ENCODE measurements around the gene MLPH.

Gene MLPH

DNA sequence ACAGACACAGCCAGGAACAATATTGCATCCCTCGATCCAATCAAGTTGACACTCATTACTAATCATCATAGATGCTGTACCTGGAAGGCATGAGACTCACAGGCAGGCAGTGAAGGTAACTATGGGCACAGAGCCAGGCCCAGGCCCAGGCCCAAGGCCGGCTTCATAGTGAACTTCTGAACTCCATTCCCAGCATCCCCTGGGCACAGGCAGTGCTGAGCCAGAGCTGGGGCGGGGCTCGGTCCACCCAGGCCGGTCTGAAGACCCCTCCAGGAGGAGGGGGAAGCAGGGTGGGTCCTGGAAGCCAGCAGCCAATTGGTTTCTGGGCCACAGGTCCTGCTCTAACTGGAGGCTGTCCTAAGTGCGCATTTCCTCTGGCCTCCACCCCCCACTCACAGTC, 37.6 kb downstream of the MLPH start:
- DNase-seq (ENCODE audit: low read depth) = no peak

DNA sequence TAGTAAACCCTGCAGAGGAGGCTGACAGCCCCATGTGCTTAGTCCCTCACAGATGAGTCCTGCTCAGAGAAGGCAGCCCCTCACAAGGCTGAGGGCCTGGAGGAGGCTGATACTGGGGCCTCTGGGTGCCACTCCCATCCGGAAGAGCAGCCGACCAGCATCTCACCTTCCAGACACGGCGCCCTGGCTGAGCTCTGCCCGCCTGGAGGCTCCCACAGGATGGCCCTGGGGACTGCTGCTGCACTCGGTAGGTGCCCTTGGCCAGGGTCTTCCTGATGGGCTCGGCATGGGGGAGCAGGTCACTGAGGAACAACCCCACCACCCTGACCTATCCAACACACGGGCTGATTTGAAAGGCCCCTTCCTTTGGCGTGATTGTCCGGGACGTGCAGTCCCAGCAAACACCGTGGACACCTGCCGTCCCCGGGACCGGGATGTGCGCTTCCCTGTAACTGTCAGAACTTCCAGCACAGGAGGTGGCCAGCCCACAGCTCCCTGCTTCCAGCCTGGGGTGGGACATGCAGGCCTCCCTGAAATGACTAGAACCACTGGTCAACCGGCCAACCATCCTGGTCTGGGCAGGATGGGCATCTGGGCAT, 38.6 kb downstream of the MLPH start:
- DNase-seq (ENCODE audit: low read depth) = no peak

DNA sequence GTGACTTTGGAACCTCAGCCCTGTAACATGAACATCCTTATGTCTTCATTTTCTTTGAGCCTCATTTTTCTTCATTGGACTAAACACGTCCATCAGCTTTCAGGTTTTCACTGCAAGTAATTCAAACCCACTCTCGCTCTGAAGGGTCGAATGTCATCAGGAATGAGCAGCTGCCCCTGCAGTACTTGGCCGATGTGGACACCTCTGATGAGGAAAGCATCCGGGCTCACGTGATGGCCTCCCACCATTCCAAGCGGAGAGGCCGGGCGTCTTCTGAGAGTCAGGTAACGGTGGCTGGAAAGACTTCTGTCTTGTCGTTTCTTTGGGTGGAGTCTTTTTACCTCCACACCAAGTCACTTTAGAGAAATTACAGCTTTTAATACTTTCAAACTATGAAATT, 40.2 kb downstream of the MLPH start:
- no peak for DNase-seq (ENCODE audit: low read depth)

DNA sequence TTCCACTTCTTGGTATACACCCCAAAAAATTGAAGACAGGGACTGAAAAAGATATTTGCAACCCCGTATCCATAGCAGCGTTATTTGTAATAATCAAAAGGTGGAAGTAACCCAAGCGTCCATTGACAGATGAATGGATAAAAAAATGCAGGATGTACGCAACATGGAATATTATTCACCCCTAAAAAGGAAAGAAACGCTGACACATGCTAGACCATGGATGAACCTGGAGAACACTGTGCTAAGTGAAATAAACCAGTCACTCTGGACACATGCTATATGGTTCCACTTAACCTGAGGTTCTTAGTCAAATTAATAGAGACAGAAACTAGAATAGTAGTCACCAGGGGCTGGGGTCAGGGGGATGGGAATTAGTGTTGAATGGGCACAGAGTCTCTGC, 40.7 kb downstream of the MLPH start:
- DNase-seq (ENCODE audit: low read depth) = no peak

DNA sequence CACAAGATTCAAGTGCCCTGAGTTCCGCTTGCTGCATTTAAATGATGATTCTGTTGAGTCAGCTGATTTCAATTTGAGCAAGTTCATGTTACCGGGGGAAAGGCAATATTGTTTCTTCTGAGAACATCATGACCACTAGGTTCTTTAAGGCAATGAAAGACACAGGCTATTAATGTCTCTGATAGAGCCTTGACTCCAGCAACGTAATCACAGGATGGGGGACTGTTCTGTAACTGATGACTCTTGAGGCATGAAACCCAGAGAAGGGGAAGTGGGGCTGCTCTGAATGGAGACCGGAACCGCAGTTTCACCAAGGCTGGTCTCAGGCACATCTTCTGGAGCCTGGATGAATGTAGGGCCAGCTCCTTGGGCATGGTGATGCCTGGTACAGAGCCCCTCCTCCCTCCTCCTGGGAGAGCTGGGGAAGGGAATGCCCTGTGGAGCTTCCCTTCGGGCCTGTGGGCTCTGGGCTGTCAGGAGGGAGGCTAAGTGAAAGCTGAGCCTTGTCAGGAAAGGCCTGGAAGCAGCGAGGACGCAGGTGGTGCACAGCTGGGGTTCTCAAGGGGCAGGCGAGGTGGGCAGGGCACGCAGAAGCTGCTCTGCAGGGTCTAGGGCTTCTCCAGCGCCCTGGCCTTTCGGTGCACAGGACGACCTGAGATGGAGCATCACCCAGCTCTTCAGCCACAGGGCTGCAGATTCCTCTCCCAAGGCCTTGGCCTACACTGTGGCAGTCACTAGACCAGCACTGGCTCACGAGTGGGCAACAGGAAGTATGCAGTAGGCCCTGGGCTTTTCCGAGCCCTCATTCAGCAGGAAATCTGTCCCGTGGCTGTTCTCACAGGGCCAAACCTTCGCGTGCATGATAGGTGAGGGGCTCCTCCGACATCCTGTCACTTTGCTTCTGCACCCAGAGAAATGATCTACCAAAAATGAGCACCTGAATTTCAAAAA, 42.7 kb downstream of the MLPH start:
- no peak for DNase-seq (ENCODE audit: low read depth)

DNA sequence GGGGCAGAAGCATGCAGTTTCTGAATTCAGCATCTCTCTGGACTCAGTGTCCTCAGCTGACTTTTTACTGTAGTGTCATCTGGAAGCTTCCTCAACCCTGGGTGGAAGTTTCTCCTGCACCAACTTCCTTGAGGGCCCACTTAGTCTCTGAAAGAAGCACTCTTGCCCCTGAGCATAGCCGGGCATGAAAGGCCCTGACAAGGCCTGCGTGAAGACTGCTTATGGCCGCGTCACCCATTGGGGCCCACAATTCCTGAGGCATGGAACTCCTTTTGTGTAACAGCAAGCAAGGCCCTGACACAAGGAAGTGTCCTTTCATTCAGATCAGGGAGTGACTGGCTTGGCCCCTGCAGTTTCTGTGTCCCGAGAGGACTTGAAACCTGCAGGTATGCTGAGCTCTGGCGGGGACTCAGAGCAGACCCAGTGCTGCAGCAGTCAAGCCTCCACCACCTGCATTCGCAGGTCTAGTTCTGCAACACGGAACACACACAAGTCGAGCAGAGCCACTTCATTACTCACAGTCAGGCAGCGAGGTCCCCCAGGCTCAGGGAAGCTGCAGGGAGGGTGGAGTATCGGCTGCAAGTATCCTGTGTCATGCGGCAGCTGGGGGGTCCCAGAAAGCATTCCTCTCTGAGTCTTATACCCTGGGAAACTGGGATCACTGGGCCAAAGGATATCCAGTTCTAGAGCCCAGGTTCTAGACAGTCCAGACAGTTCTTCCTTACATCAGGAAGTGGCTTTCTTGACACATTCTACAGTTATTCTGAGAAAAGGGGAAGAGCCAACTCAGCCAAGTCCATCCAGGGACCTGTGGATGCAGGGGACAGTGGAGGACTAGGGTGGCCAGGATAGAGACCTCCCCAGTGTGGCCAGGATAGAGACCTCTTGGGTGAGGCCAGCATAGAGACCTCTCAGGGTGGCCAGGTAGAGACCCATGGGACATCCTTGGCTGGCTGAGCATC, 43.7 kb downstream of the MLPH start:
- DNase-seq (ENCODE audit: low read depth) = no peak

DNA sequence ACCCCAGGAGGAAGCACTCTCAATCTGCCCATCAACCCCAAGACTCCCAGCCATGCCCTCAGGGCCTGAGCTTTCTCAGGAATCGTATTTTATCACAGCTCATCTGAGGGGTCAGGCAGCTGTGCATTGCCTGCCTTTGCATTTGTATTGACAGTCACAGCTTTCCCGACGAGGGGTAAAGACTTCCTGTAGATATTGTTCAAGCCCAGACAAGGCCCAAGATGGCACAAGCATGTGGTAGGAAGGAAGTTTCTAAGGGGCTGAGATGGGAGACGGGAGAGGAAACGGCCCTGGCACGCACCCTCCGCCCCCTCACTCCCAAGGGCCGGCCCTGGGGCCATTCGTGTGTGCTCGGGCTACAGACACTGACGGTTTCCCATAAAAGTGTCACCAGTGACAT, 45.1 kb downstream of the MLPH start:
- DNase-seq (ENCODE audit: low read depth) = peak; percentile 11

DNA sequence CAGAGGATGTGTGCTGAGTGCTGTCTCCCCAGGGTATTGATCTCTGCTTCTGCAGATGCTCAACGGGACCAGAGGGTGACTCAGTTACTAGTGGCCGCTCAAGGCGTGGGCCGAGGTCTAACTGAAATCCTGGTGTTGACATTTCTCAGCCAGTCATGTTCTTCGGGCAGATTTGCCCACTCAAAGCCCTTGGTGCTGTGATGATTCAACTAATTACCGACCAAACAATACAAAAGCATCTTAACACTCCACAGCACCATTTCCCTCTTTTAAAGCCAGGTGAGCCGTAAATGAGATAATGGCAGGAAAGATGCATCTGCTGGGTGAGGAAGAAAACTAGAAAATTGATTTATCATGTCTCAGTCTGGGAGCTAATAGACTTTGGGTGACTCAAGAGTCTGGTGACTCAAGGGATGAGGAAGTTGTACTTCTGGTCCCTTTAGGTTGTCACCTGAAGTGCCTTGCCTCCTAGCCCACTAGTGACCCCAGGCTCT, 46.7 kb downstream of the MLPH start:
- peak; percentile 8 for DNase-seq (ENCODE audit: low read depth)

DNA sequence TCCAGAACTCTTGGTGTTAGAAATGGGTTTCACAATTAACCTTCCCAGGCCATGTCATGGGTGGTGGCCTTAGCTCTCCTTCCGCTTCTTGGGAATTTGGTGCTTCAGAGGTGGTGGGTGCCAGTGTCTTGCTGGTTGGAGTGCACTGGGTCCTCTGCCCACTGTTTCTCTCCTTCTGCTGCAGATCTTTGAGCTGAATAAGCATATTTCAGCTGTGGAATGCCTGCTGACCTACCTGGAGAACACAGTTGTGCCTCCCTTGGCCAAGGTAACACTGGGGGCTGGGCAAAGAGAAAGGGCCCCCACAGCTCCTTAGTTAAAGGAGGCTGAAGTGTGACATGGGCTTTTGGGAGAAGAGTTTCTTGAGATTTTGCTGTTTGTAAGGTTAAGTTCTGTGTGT, 47.3 kb downstream of the MLPH start:
- DNase-seq (ENCODE audit: low read depth) = no peak

DNA sequence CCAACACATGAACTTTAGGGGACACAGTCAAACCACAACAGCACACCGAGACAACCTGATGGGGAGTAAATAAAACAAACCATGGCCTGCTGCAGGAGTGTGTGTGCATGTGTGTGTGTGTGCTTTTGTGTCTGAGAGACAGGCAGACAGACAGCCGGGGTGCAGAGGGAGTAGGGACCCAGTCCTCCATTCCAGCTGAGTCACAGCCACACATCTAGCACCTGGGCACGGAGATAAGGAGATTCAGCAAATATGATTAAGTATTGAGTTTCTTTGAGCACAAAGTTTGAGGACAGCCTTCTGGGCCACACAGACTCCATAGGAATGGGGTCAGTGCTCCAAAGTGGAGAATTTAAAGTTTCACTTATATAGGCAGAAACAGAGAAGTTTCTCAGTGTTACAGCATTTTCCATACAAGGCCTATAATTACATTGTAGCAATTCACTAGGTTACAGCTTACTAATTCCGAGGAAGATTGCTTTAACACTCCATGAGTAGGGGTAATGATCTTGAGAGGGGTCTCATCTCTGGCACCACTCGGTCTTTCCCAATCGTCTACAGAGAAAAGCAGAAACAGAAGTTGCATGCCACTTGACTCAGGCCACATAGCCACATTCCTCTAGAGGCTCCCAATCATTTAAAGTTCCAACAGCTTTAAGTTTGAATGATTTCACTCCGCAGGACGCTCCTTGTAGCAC, 48.5 kb downstream of the MLPH start:
- no peak for DNase-seq (ENCODE audit: low read depth)

DNA sequence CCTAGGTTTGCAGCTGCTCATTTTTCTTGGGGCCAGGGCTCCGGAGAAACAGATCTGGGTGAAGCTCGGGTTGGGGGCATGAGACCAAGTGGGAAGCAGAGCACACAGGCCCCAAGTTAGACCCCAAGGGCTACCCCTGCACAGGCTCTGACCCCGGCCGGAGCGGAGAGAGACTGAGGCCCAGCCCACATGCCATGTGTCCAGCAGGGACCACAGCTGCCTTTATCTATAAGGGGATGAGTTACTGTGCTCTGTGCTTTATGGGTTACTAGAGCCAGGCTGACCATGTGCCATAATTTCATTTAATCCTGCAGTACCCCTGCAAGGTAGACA, 49.0 kb downstream of the MLPH start:
- no peak for DNase-seq (ENCODE audit: low read depth)

DNA sequence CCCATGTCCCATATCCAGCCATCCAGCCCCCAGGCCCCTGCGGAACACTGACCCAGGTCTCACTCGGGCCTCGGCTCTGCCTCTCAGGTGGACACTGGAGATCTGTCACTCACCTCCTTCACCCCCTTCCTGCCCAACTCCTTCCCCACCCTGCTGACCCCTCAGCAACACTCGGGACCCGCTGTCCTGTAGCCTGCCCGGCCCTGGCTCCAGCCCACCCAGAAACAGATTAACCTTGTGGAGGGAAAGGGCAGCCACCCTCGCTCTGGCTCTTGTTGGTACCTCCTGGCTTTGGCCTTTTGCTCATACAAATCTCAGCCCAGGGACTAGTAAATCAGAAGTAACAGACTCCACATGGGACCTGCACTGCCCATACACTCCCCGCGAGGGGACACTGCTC, 49.6 kb downstream of the MLPH start:
- no peak for DNase-seq (ENCODE audit: low read depth)

DNA sequence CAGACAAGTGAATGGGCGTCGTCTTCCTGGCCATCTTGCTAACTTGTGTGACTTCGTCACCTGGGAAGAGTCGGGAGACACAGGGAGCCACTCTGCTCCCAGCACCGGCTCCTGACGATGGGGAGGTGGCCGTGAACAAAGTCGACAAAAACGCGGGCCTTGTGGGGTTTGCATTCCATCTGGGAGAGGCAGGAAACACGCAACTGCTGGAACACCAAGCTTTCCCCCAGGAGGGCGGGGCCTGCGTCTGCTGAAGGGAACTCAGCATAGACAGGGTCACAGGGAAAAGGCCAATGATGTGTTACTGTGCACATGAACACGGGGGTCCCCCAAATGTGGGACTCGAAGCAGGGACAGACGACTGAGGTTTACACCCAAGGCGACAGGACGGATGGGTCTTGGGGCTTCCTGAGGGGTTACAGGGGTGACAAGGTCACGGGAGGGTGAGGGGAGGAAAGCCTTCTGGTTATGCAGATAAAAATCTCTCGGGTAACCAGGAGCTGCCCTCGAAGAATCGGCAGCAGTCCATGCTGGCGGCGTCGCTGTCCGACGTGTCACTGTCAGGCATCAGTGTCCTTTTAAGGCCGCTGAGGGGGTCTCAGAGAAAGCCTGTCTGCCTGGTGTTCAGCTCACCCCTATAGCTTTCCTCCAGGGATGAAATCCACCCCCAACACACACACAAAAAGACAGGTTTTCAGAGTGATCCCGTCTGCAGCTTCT, 51.1 kb downstream of the MLPH start:
- no peak for DNase-seq (ENCODE audit: low read depth)

DNA sequence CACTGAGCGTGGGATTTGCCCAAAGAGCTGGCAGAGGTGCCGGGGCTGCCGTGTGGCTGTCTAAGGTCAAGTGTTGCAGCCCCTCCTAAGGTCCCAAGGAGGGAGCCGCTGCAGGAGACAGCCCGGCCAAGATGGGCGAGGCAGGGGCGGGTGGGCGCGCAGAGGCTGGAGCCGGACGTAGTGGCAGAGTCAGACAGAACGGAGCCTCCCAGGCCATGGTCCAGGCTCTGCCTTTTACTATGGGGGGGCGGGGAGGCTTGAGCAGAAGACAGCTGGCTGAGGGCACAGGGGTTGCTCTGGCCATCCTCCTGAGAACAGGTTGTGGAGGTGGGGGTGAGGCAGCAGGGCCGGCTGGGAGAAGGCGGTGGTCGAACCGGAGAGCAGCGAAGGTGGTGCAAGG, 51.9 kb downstream of the MLPH start:
- no peak for DNase-seq (ENCODE audit: low read depth)

DNA sequence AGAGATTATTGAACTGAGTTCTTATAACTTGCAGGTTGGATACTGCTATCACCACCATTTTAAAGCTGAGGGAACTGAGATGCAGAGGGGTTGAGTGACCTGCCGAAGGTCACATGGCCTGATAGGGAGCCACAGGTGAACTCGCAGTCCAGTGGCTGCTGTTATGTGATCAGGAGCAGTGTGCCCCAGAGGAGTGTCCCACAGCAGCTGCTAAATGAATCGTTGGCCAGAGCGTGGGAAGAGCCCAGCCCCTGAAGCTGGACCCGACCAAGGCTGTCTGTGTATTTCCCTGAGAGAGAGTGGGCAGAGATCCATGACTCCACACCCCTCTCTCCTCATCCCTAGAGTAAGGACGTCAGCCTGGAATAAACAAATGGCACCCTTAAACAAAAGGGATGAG, 52.6 kb downstream of the MLPH start:
- no peak for DNase-seq (ENCODE audit: low read depth)

DNA sequence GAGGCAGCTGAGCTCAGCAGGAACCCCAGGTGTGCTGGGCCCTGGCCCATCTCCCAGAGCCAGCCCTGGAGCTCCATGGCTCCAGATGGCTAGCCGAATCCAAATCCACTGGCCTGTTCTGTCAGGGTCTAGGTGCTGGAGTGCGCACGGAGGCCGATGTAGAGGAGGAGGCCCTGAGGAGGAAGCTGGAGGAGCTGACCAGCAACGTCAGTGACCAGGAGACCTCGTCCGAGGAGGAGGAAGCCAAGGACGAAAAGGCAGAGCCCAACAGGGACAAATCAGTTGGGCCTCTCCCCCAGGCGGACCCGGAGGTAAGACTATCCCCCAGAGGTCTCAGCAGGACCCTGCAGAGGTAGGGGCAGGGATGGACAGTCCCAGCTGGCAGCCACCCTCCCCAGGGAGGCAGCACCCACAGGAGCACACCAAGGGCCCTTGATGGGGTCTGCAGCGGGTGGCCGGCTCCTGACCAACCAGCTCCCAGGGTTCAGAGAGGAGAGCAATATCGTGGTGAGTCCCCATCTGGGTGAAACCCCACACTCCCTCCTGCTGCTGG, 53.2 kb downstream of the MLPH start:
- no peak for DNase-seq (ENCODE audit: low read depth)

DNA sequence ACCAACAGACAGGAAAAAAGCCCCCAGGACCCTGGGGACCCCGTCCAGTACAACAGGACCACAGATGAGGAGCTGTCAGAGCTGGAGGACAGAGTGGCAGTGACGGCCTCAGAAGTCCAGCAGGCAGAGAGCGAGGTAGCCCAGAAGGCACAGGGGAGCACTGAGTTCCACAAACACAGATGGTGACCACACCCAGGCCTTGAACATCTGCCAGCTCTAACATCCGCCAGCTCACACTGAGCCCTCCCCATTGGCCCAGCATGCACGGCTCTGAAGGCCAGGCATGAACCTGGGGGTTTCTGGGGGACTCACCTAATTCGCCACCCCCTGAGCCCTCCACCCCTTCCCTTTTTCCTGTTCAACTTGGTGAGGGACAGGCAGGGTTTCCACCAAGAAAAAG, 53.8 kb downstream of the MLPH start:
- peak; percentile 16 for DNase-seq (ENCODE audit: low read depth)

DNA sequence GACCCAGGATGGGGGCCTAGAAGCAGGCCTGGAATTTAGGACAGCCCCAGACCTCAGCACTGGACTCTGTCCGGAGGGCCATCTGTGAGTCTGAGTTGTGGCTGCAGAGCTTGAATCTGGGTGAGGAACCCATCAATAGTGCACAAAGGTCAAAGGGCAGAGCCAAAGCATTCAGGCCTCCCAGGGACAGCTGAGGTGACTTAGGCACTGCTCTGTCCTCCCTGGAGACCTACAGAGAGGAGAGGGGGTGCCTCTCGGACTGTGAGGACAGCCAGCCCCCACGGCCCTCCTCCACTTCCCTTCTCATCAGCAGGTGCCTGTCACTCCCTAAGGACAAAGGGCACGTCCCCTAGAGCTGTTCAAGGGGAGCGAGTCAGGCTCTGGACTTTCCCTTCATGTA, 54.2 kb downstream of the MLPH start:
- no peak for DNase-seq (ENCODE audit: low read depth)

DNA sequence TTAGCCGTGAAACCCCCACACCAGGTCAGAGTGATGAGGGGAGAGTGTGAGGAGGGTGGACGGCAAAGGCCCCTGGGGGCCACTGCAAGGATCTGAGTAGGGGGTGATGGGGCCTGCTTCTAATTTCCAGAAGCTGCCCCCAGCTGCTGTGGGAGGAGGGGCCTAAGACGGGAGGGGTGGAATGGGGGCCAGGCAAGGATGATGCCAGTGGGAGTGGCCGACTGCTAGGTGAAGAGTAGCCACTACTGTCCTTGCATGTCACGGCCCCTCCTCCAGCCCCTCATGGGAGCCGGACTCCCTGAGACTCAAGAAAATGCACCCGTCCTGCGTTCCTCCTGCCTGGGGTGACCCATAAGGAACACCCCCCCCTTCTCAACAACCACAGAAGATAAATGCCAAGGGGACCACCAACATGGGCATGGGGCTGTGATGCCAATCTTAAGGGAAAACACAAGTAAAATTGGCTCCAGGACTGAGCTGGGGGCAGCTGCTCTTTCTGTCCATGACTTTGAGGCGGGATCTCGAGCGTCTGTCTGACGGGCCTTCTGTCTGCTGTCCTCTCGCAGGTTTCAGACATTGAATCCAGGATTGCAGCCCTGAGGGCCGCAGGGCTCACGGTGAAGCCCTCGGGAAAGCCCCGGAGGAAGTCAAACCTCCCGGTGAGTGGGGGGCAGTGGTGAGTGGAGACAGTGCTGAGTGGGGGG, 55.1 kb downstream of the MLPH start:
- DNase-seq (ENCODE audit: low read depth) = no peak

Data from GM04503 (cell line).